ENCODE measurements around the gene CASR. TPM values are rescaled to one million over a fixed set of nuclear protein-coding genes. Genes with fewer than 3 reads are reported as not detected.

The CASR gene
- total RNA-seq, 1 donor from 2014 or later, result not detected

GRCh38 chr3:122253581-122253980 lies 70.1 kb downstream of the CASR start:
- FAIRE-seq, result no peak
- H3K27me3 ChIP-seq (ENCODE audit: control insufficient read depth, insufficient read depth, low read length), result peaks cover 1% of the 10 kb centered on the region
- TF ChIP-seq CTCF (IDR thresholded peaks at IDR 0.05; ENCODE audit: insufficient read depth, low read length, severe bottlenecking), result no peak
- H3K4me3 ChIP-seq (ENCODE audit: low read depth, low read length), result no peak overlapping the region
- H3K36me3 ChIP-seq (ENCODE audit: control insufficient read depth, insufficient read depth, low read length), result no peaks in the 10 kb centered on the region
- no peak for DNase-seq (ENCODE audit: low read depth)

GRCh38 chr3:122255757-122256439 lies 72.4 kb downstream of the CASR start:
- peaks cover 1% of the 10 kb centered on the region for H3K27me3 ChIP-seq (ENCODE audit: control insufficient read depth, insufficient read depth, low read length)
- H3K36me3 ChIP-seq (ENCODE audit: control insufficient read depth, insufficient read depth, low read length), result no peaks in the 10 kb centered on the region
- DNase-seq (ENCODE audit: low read depth) (no peak), FAIRE-seq (no peak)
- TF ChIP-seq CTCF (IDR thresholded peaks at IDR 0.05; ENCODE audit: insufficient read depth, low read length, severe bottlenecking), result no peak
- H3K4me3 ChIP-seq (ENCODE audit: low read depth, low read length), result no peak overlapping the region

GRCh38 chr3:122257644-122258364 lies 74.3 kb downstream of the CASR start:
- H3K27me3 ChIP-seq (ENCODE audit: control insufficient read depth, insufficient read depth, low read length), result peaks cover 2% of the 10 kb centered on the region
- TF ChIP-seq CTCF (IDR thresholded peaks at IDR 0.05; ENCODE audit: insufficient read depth, low read length, severe bottlenecking), result no peak
- DNase-seq (ENCODE audit: low read depth), result no peak
- FAIRE-seq, result no peak
- H3K36me3 ChIP-seq (ENCODE audit: control insufficient read depth, insufficient read depth, low read length), result no peaks in the 10 kb centered on the region
- no peak overlapping the region for H3K4me3 ChIP-seq (ENCODE audit: low read depth, low read length)

- FAIRE-seq, result peak; percentile 79
Measured at GRCh38 chr3:122258757-122259371, 75.4 kb downstream of the CASR start.

GRCh38 chr3:122260206-122260605 lies 76.7 kb downstream of the CASR start:
- no peaks in the 10 kb centered on the region for H3K36me3 ChIP-seq (ENCODE audit: control insufficient read depth, insufficient read depth, low read length)
- FAIRE-seq (no peak), DNase-seq (ENCODE audit: low read depth) (peak; percentile 51)
- peaks cover 2% of the 10 kb centered on the region for H3K27me3 ChIP-seq (ENCODE audit: control insufficient read depth, insufficient read depth, low read length)
- no peak overlapping the region for H3K4me3 ChIP-seq (ENCODE audit: low read depth, low read length)
- TF ChIP-seq CTCF (IDR thresholded peaks at IDR 0.05; ENCODE audit: insufficient read depth, low read length, severe bottlenecking), result no peak

More at GRCh38 chr3:122258757-122259371, 75.4 kb downstream of the CASR start:
- peak; percentile 77 for TF ChIP-seq CTCF (IDR thresholded peaks at IDR 0.05; ENCODE audit: insufficient read depth, low read length, severe bottlenecking)
- Histone ChIP-seq H3K4me3 (ENCODE audit: low read depth, low read length) (no peak overlapping the region), H3K36me3 (ENCODE audit: control insufficient read depth, insufficient read depth, low read length) (no peaks in the 10 kb centered on the region), H3K27me3 (ENCODE audit: control insufficient read depth, insufficient read depth, low read length) (peaks cover 2% of the 10 kb centered on the region)
- DNase-seq (ENCODE audit: low read depth), result peak; percentile 66
